WI38 (cell line): Measurements from ENCODE around the gene FGF23.
A peak's percentile ranks its signal among the peaks of the same experiment; 100 is the strongest.

ENCODE experiments used
- H3K4me3 ChIP-seq: 2 replicates; pipeline ENCODE4 v1.5.1; 2011; ENCODE audit warnings: low read depth, mild to moderate bottlenecking, control low read depth, low read length
- CTCF ChIP-seq: IDR thresholded peaks from 2 replicates; pipeline ENCODE4 v1.5.1; 2012; ENCODE audit warnings: low read depth, mild to moderate bottlenecking, control low read depth, low read length

FGF23 gene

GRCh38 chr12:4379405-4379804, at the start of gene FGF23:
Gene FGF23, minus strand, starts transcription at chr12:4379712. Its CDS starts 130 bp downstream, at chr12:4379582.
- TF ChIP-seq CTCF = no peak
- no peak within 1 kb of the TSS for H3K4me3 ChIP-seq

- no peak for TF ChIP-seq CTCF
- H3K4me3 ChIP-seq = no peak overlapping the region
These were observed 44.9 kb upstream of the FGF23 start for GRCh38 chr12:4424422-4424821.

GRCh38 chr12:4423528-4424195, 44.1 kb upstream of the FGF23 start:
- H3K4me3 ChIP-seq = no peak overlapping the region
- TF ChIP-seq CTCF = no peak

- TF ChIP-seq CTCF = no peak
- H3K4me3 ChIP-seq = no peak overlapping the region
These were observed 43.5 kb upstream of the FGF23 start for GRCh38 chr12:4422985-4423384.

GRCh38 chr12:4421590-4422031, 42.1 kb upstream of the FGF23 start:
- TF ChIP-seq CTCF = peak; percentile 44
- H3K4me3 ChIP-seq = no peak overlapping the region

- no peak overlapping the region for H3K4me3 ChIP-seq
- TF ChIP-seq CTCF = no peak
These were observed 40.7 kb upstream of the FGF23 start for GRCh38 chr12:4420138-4420670.

- TF ChIP-seq CTCF = no peak
- no peak overlapping the region for H3K4me3 ChIP-seq
These were observed 39.4 kb upstream of the FGF23 start for GRCh38 chr12:4418913-4419312.
